GM21515 (cell line): ENCODE results near the gene VWF.

Source experiments
- ATAC-seq: cut with Tn5 transposase; IDR thresholded peaks from one replicate; pipeline ENCODE4 v1.9.1; 2021; ENCODE audit not compliant: unreplicated experiment

The VWF gene

DNA sequence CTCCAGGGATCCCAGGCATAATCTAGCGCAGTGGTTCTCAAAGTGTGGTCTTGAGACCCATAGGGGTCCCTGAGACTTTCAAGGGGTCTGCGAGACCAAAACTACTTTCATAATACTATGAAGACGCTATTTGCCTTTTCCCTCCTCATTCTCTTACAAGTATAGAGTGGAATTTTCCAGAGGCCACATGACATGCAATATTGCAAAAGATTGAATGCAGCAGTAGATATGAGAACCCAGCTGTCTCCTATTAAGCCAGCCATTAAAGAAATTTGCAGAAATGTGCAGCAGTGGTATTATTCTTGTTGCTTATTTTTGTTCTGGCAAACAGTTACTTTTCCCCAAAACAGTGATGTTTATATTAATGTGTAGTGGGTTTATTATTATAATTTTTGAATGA is 62.8 kb downstream of the VWF start:
- no peak for ATAC-seq

DNA sequence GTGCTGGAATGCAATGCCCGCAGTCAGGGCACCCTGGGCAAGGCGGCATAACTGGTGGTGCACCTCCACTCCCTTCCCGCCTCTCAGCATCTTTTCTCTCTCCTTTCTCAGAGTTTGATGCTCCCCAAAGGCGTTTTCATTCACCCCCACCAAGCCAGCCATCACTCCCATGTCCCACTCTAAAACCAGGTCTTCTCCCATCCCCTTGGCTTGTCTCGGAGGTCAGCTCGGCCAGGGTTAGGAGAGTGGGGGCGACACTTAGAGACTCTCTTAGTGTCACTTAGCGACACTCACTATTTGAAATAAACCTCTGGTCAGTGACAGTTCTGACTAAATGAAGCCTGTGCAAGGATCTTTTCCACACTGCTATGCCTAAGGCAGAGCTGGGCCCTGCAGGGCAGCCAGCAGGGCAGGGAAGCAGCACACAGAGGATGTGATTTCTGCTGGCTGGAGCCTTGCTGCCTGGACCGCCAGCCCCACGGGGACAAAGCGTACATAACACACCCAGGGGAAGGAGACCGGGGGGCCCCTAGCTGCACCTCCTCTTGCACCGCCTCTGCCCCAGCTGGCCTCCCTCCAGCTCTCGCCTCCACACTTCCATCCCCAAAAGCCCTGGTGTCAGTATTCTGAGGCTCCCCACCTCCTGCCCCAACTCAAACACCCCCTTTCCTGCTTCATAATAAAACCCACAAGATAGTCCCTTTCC is 64.5 kb downstream of the VWF start:
- no peak for ATAC-seq

DNA sequence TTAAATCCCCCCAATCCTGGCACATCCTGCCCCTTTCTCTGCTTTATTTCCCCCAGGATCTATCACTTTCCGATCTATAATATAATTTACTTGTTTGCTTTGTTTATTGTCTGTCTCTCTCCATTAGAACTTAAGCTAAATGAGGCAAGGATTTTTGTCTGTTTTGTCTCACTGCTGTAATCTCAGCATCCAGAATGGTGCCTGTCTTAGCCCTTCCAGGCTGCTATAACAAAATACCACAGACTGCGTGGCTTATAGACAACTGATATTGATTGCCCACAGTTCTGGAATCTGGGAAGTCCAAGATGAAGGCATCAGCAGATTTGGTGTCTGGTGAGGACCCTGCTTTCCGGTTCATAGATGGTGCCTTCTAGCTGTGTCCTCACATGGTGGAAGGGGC is 65.2 kb downstream of the VWF start:
- ATAC-seq: no peak

DNA sequence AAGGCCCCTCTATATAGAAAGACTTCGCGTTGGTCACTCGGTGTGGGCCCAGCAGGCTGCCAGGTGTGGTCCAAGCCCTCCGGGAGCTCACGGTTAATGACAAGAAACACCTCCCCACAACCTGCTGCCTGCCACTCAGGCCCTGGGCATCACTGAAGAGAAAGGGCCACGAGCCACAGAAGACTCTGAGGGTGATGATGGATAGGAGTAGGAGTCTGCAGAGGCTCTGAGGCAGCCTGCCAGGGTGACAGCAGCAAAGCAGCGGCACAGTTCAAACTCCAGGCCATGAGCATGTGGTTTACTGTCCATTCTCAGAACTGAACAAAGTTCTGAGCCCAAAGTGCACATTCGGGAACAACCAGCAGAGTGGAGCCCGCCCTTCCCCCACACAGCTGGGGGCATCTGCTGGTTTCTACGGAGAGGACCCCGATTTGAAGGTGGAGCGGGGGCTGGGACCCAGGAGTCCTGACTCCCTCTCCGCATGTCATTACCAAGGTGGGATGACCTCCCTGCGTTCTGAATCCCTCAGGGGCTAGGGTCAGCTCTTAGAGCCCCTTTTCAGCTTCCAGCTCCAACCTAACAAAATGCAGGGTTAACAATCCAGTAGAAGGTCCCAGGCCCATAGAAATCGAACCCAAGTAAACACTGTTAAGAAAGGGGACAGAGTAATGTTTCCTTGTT is 65.8 kb downstream of the VWF start:
- ATAC-seq: no peak

DNA sequence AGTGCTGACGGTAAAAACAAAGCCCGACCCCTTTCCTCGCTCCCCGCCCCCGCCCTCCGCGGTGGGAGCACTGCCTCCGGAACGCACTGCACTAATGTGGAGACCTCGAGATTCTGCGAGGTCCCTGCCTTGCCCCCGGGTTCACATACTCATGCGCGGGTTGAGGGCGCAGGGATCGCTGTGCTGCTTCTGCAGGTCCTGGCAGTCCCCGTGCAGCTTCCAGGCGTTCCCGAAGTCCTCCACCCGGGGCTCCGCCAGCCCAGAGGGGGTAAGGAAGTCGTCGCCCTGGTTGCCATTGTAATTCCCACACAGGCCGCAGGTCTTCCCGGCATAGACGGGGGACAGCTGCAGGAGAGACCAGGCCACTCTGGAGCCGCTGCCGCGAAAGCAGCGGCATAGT is 66.8 kb downstream of the VWF start:
- ATAC-seq: no peak

DNA sequence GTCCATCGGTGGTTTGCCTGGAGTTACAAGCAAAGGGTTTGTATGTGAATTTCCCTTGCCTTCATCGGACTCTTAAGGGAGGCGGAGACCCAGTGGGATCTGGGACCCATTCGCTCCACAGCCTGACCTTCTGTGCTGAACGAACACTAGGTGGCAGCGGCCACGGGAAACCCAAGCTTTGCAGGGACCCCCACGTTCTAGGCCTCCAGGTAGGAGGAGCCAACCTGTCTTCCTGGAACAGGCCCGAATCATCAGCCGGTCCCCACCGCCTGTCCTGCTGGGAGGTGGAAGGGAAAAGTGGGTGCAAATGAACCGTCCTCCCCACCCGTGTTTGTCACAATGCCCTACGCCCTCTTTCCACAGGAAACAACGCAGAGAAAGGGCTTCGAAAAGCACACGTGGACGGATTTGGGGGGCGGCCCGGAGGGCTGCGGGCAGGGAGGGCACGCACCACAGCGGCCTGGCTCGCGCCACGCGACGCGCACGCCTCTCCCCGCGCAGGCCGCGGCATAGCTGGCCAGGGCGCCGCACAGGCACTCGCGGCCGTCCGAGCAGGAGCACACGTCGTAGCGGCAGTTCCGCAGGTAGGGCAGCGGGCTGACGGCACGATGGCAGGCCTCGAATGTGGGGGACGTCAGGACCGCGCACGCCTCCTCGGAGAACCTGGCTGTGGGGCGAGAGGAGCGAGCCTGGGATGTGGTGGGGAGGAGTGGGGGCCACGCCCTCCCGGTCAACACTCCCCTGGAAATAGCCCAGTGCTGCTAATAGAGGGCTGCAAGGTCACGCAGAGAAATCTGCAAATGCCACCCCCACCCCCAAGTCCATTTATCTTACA is 67.8 kb downstream of the VWF start:
- ATAC-seq: no peak

DNA sequence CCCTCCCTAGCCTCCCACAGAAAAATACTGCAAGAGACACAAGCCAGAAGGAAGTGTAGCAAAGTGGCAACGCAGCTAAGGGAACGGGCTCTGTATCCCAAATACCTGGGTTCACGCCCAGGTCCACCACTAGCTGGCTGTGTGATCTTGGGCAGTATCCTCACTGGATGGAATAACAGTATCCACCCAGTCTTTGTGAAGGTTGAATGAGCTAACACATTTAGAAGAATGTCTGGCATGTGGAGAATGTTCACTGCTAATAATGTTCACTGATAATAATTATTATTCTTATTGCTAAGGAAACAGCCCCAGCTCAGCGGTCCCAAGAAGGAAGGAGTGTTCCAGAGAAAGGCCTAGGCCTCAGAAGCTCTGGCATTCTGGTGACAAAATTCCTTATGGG is 70.9 kb downstream of the VWF start:
- ATAC-seq: no peak

DNA sequence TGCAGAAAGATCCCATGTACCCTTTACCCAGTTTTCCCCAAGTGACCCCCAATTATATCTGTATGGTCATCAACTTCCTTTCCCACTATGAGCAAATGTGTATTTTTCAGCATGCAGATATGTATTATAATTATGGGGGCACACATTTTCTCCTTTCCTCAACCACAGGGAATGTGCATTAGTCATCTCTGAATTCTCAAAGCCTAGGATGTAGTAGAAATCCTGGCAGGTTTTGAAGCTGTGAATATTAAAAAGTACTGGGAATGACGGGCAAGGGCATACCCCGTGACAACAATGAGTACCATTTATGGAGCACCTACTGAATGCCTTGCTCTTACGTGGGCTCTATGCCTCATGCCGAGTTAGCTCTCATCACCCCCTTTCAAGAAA is 71.5 kb downstream of the VWF start:
- no peak for ATAC-seq

DNA sequence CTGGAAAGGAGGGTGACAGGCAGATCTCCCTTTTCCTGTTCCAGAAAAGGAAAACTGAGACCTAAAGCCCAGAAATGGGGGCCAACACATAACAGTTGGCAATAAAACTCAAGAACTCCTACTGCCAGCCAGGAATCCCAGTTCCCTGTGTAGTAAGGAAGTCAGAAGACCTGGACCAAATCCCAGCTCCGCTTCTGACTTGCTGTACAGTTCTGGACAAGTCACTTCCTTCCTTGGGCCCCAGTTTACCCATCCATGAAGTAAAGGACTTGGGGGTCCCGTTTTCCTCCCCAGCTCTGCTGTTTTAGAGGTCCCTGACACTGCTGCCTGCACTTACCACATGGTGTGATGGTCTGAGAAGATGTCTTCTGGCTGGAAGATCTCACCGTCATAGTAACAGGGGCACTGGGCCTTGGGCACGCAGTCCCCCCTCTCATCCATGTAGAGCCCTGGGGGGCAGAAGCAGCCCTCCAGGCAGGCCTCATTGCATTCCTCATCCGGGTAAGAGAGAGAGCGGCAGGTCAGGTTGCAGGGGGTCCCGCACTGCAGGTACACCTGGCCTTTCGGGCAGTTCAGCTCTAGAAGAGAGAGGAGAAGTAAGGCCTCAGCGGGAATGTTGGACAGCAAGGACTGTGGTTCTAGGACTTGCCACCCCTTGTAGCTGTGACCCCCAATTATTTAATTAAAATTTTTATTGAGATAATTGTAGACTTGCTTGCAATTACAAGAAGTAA is 72.1 kb downstream of the VWF start:
- no peak for ATAC-seq

DNA sequence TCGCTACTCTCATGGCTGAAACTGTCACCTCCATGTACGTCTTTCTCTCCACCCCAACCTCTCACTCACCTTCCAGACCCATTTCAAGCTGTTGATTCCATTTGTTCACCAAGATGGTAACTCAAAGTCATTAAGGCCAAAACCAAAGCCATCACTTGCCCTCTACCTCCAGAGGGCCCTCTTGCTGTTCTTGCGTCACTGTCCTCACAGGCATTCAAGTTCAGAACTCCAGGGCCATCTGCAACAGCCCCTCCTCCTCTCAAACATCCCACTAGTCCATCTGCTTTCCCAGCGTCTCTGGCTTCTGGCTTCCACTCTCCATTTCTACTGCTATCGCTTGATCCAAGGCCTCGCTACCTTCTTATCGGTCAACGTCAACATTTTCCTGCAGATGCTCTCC is 74.5 kb downstream of the VWF start:
- ATAC-seq: no peak

DNA sequence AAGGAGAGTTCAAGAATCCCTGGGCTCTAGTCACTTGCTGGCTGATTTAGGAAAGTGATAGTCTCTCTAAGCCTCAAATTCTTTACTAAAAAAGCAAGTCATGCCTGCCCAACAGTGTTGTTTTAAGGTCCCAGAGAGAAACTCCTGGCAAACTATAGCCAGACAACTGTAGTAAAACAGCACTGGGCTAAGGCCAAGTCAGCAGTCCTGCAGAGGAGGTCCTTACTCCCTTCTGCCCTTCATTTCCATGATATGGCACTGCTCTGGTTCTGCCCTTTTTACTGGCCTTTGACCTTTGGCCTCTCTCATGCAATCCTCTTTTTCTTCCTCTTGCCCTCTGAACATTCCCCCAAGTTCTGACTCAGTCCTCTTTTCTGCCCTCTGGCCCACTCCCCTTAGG is 74.9 kb downstream of the VWF start:
- no peak for ATAC-seq

DNA sequence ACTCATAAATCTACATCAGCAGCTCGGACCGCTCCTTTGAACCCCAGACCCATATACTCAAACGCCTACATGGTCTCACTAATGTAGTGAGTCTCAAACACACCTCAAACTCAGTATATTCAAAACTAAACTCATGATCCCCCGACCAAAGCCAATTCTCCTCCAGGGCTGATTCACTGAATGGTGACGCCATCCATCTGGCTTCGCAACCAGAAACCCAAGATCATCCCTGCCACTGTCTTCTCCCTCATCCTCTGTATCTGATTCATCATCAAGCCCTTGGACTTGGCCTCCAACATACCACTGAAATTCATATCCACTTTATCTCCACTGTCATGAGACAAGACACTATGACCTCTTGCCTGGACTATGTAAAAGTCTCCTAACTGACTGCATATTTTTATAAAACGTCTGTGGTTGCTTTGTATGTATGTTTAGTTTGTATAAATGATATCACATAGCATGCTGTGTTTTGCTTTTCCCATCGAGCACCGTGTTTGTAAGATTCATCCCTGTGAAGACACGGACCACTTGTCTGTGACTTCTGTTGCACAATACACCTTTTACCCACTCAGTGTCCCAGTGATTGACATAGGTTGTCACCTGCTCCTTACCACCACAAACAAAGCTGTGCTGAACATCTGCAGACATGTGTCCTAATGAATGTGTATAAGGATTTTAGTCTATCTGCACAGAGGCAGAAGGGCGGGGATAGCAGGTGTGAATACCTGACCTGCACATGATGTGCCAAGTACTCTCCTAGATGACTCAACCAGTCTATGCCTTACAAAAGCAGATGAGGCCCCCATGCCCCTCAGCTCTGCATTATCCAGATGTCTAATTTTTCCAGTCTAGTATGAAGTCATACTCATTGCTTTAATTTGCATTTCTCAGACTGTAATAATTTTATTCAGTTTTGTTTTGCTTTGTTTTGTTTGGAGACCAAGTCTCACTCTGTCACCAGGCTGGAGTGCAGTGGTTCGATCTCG is 76.9 kb downstream of the VWF start:
- ATAC-seq: no peak

DNA sequence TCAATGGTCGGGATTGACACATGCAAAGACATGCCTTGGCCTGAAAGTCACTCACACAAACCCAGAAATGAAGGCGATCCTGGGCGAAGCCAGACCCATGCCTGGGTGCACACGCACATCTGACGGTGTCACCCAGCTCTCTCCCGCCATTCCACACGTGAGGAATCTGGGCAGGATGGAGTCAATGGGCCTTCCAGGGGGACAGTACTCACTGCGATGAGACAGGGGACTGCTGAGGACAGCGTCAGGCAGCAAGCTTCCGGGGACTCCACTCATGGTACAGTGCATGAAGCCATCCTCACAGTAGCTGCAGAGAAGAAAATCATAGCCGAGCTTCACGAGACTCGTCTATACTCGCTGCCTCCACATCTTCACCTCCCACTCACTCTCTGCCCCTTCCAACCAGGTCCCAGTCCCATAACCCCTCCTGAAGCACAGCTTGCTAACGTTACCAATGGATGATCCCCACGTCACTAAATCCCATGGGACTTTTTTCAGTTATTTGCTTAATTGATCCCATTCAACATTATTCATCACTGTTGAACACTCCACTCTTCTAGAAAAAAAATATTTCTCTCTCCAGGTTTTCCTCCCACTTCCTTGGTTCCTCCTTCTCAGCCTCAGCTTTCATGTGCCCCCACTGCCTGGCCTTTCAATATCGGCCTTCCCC is 77.8 kb downstream of the VWF start:
- no peak for ATAC-seq

DNA sequence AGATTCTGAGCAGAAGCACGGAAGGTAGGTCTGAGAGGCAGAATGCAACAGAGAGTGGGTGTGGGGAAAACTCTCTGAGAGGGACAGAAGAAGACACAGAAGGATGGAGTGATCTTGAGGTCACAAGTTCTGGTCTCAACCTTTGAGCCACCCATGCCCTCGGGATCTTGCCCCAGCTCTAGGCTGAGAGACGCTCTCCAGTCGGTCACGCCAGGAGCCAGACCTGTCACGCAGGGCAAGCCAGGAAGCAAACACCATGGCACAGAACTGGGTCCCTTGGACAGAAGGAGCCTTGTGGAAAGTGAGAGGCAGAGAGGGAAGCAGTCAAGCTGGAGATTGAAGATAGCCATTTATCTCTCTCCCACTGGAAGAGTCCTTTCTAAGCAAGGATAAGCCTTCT is 79.0 kb downstream of the VWF start:
- ATAC-seq: no peak

DNA sequence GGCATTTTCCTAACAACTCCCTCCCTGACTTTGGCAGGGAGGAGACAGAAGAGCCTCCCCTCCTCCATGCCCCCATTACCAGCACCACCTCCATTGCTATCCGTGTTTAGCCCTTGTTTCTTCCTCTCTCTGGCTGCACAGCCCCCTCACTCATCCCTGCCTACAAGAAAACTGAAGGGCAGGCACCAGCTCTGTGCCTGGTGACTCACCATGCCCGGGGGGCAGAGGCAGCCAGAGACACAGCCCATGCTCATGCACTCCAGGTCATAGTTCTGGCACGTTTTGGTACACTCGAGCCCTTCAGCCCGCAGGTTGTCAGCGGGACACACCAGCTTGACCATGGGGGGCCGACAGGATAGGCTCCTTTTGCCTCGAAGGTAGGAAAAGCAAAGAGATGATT is 80.4 kb downstream of the VWF start:
- no peak for ATAC-seq

DNA sequence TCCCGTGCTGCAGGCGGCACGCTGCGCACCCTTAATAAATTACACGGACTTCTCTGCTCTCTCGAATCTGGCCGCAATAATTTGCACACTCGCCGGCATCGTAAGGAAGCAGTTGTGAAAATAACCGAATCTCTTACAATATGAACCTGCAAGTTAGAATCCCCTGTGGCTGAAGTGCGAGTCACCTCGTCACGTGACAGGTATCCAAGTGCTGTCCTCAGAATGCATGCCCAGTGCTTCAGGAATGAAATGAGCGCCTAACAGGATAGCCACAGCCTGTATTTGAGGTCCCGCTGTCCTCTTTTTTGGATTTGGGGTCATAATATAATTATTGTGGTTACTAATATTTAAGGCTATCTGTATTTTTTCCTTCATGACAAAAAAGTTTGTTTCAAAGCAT is 82.0 kb downstream of the VWF start:
- ATAC-seq: no peak

DNA sequence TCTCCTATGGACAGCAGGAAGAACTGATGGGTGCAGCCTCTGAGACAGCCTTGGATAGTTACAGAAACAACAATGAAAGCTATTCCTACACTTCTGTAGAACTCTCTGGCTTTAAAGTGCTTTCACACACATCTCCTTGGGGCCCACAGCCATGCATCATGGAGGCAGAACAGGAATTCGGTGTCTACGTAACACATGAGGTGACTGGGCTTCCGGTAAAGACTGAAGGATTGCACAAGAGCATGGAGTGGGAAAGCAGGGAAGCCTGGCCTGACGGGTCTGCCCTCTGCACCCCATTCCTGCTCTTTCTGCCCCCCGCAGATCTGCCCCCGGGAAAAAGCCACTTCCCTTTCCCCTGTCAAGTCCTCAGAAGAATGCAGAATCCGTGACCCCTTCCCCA is 82.6 kb downstream of the VWF start:
- ATAC-seq: no peak

DNA sequence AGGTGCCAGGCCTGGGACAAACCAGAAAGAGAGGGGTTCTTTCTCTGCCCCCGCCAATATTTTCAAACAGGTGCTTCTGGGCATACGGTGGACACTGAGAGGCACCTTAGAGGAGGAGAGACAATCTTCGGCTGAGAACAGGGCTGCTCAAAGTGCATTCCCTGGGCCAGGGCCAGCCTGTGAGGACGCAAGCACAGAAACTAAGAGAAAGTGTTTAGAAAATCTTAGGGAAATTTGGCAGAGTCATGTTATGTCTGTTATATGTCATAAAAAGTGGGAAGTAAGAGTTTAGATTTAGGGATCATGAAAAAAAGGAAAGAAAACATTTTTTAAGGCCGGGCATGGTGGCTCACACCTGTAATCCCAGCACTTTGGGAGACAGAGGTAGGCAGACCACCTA is 83.7 kb downstream of the VWF start:
- no peak for ATAC-seq

DNA sequence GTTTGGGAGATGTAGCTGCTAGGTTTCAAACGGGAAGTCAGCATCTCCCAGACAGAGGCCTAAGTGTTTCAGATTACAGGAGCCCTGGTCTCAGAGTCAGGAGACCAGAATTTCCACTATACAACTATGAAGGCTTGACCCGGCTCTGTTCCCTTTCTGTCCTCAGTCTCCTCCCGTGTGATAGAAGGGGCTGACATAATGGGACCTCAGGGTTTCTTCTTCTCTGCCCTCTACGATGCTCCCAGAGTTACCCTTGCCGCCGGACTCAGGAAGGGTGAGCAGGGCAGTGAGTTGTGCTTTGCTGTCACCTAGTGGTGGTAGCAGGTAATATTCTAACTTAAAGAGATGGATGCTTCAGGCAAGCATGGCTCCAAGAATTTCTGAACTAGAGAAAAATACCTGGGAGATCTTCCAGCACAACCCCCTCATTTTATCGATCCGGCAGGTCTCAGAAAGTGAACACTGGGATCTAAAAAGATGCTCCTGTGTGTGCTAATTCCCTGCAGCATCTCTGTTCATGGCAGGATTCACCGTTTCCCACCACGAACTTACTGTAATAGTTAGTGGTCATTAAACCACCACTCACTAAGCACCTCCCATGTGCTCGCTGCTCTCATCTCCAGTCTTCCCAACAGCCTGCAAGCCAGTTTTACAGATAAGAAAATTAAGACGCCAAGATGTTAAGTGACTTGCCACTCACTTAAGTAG is 84.4 kb downstream of the VWF start:
- no peak for ATAC-seq
